Activated CD4-positive, alpha-beta T cell treated with anti-CD3 and anti-CD28 coated beads for 36 hours (primary cell): ENCODE results near the gene PSMB4. TPM values are rescaled to one million over a fixed set of nuclear protein-coding genes. Genes with fewer than 3 reads are reported as not detected.
A peak's percentile ranks its signal among the peaks of the same experiment; 100 is the strongest.
"Not testable (repeated sequence)": the region's sequence is repeated elsewhere in the genome, so short reads cannot be mapped to it uniquely, and the experiment has no call there.

ENCODE experiments used
- ATAC-seq: fragments of 200-7000 bp; cut with Tn5 transposase; one replicate; pipeline ENCODE4 v1.10.0; 2021; ENCODE audit warnings: mild to moderate bottlenecking, moderate library complexity
- CTCF ChIA-PET: fragments of 350-600 bp; sonication (Branson Sonifier 250); formaldehyde crosslinking; loops from one replicate; lab custom pipeline; 2021; ENCODE audit warnings: antibody characterized with exemption; lab: Charles Lee
- POLR2A ChIA-PET: fragments of 350-600 bp; sonication (Branson Sonifier 250); formaldehyde crosslinking; loops from one replicate; lab custom pipeline; 2021; ENCODE audit warnings: antibody characterized with exemption, inconsistent platforms; lab: Charles Lee
- DNase-seq: peaks from one replicate; pipeline ENCODE4 v3.0.0-alpha.2; 2020
- H3K27ac Mint-ChIP-seq: one replicate; pipeline ENCODE4 v1.8.0; 2021; ENCODE audit warnings: mixed read lengths
- H3K27me3 Mint-ChIP-seq: one replicate; pipeline ENCODE4 v1.8.0; 2021; ENCODE audit warnings: mixed read lengths
- H3K36me3 Mint-ChIP-seq: one replicate; pipeline ENCODE4 v1.8.0; 2021; ENCODE audit warnings: low read depth, mixed read lengths
- H3K4me1 Mint-ChIP-seq: one replicate; pipeline ENCODE4 v1.8.0; 2021; ENCODE audit warnings: mixed read lengths
- H3K4me3 Mint-ChIP-seq: one replicate; pipeline ENCODE4 v1.8.0; 2021; ENCODE audit warnings: mild to moderate bottlenecking, moderate library complexity, mixed read lengths
- H3K9me3 Mint-ChIP-seq: one replicate; pipeline ENCODE4 v1.8.0; 2021; ENCODE audit warnings: low read depth, mixed read lengths
- intact Hi-C, 2 experiments: fragments of 100-400 bp; cut with DNase I in 1 of 2; cut with micrococcal nuclease in 1 of 2; formaldehyde crosslinking; loops; one replicate each; pipeline versions ENCODE4 v1.14.2 to v1.15.1; 2022 to 2024; cut with DNase I, micrococcal nuclease
- total RNA-seq, 2 experiments: library from RNA; stranded (reverse); gene quantifications; one replicate each; pipeline ENCODE4 v1.2.3, GENCODE V29; 2021

PSMB4 gene
- total RNA-seq, 2 experiments from 2014 or later = 315 to 351 TPM

GRCh38 chr1:151408891-151409290, 9.5 kb downstream of the PSMB4 start:
- no peak overlapping the region for H3K4me3 Mint-ChIP-seq
- H3K27me3 Mint-ChIP-seq = no peaks in the 10 kb centered on the region
- ChIA-PET CTCF (no interaction called here), POLR2A (no interaction called here)
- DNase-seq (no peak), ATAC-seq (no peak)
- H3K36me3 Mint-ChIP-seq = peaks cover 49% of the 10 kb centered on the region
- no peaks in the 10 kb centered on the region for H3K9me3 Mint-ChIP-seq
- H3K27ac Mint-ChIP-seq = peak overlapping the region; percentile 1
- intact Hi-C loops = no loop called here
- no peaks in the 10 kb centered on the region for H3K4me1 Mint-ChIP-seq

- intact Hi-C loops = no loop called here
- Mint-ChIP-seq H3K4me1 (no peaks in the 10 kb centered on the region), H3K9me3 (no peaks in the 10 kb centered on the region), H3K27me3 (no peaks in the 10 kb centered on the region), H3K27ac (no peak overlapping the region), H3K4me3 (no peak overlapping the region), H3K36me3 (peaks cover 48% of the 10 kb centered on the region)
- no peak for DNase-seq
- CTCF ChIA-PET = interaction anchor here (0.8 to 1.1 kb wide), 2 partner anchors 9 to 19 kb away, joined by 3 to 5 read pairs; no protein-coding TSS in a partner anchor
- no peak for ATAC-seq
- POLR2A ChIA-PET = no interaction called here
Measured at GRCh38 chr1:151411884-151412283, 12.5 kb downstream of the PSMB4 start.

DNA sequence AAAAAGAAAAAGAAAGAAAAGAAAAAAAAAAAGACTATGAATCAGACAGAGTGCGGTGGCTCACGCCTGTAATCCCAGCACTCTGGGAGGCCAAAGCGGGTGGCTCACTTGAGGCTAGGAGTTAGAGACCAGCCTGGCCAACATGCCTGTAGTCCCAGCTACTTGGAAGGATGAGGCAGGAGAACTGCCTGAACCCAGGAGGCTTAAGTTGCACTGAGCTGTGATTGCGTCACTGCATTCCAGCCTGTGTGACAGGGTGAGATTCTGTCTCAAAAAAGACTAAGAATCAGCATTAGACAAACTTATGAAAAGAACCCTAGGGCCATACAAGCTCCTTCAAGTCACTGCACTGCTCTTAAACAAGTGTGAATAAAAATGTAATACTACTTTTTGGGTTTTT, 16.9 kb downstream of the PSMB4 start:
- no peaks in the 10 kb centered on the region for H3K9me3 Mint-ChIP-seq
- DNase-seq (no peak), ATAC-seq (no peak)
- ChIA-PET CTCF (interaction anchor here (0.5 to 1.5 kb wide), 3 partner anchors 115 to 164 kb away, joined by 3 to 4 read pairs (median 3); no protein-coding TSS in a partner anchor), POLR2A (interaction anchor here (0.6 to 0.7 kb wide), 2 partner anchors 59 to 201 kb away, joined by 3 to 9 read pairs; no protein-coding TSS in a partner anchor)
- no peak overlapping the region for H3K4me3 Mint-ChIP-seq
- H3K27ac Mint-ChIP-seq = no peak overlapping the region
- no peaks in the 10 kb centered on the region for H3K4me1 Mint-ChIP-seq
- intact Hi-C loops = no loop called here
- H3K27me3 Mint-ChIP-seq = no peaks in the 10 kb centered on the region
- peaks cover 35% of the 10 kb centered on the region for H3K36me3 Mint-ChIP-seq

- no peak overlapping the region for H3K4me3 Mint-ChIP-seq
- peaks cover 32% of the 10 kb centered on the region for H3K36me3 Mint-ChIP-seq
- POLR2A ChIA-PET = no interaction called here
- CTCF ChIA-PET = interaction anchor here (0.6 to 1.5 kb wide), 4 partner anchors 15 to 176 kb away, joined by 3 to 5 read pairs (median 4); no protein-coding TSS in a partner anchor
- H3K4me1 Mint-ChIP-seq = no peaks in the 10 kb centered on the region
- intact Hi-C loops = no loop called here
- peak overlapping the region; percentile 77 for H3K27ac Mint-ChIP-seq
- DNase-seq = no peak
- no peaks in the 10 kb centered on the region for H3K27me3 Mint-ChIP-seq
- no peaks in the 10 kb centered on the region for H3K9me3 Mint-ChIP-seq
- no peak for ATAC-seq
Measured at GRCh38 chr1:151418081-151418480, 18.7 kb downstream of the PSMB4 start.

DNA sequence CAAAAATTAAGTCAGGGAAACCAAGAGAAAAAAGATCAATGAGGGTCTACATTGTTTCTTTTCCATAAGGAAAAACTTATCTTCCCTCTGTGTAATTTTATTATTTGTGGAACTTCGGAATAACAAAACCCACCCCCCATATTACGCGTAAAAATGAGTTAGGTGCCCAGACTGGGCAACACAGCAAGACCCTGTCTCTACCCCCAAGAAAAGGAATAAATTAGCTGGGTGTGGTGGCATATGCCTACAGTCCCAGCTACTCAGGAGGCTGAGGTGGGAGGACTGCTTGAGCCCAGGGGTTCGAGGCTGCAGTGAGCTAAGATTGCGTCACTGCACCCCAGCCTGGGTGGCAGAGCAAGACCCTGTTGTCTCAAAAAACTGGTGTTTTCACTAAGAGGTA, 20.4 kb downstream of the PSMB4 start:
- Mint-ChIP-seq H3K4me3 (no peak overlapping the region), H3K9me3 (no peaks in the 10 kb centered on the region), H3K27me3 (no peaks in the 10 kb centered on the region), H3K36me3 (peaks cover 43% of the 10 kb centered on the region), H3K27ac (no peak overlapping the region), H3K4me1 (no peaks in the 10 kb centered on the region)
- no peak for ATAC-seq
- ChIA-PET POLR2A (interaction anchor here (1.1 kb wide), 1 partner anchor 18 kb away, joined by 3 read pairs; no protein-coding TSS in a partner anchor), CTCF (interaction anchor here (1.5 kb wide), 1 partner anchor 64 kb away, joined by 4 read pairs; no protein-coding TSS in a partner anchor)
- intact Hi-C loops = no loop called here
- no peak for DNase-seq

GRCh38 chr1:151425103-151425502, 25.7 kb downstream of the PSMB4 start:
- DNase-seq (no peak), ATAC-seq (no peak)
- intact Hi-C loops = no loop called here
- no peak overlapping the region for H3K4me3 Mint-ChIP-seq
- no peaks in the 10 kb centered on the region for H3K9me3 Mint-ChIP-seq
- POLR2A ChIA-PET = no interaction called here
- peaks cover under 1% of the 10 kb centered on the region for H3K4me1 Mint-ChIP-seq
- no peak overlapping the region for H3K27ac Mint-ChIP-seq
- peaks cover 49% of the 10 kb centered on the region for H3K36me3 Mint-ChIP-seq
- CTCF ChIA-PET = interaction anchor here (0.6 to 1.1 kb wide), 2 partner anchors 111 to 970 kb away, joined by 3 read pairs; no protein-coding TSS in a partner anchor
- H3K27me3 Mint-ChIP-seq = no peaks in the 10 kb centered on the region

DNA sequence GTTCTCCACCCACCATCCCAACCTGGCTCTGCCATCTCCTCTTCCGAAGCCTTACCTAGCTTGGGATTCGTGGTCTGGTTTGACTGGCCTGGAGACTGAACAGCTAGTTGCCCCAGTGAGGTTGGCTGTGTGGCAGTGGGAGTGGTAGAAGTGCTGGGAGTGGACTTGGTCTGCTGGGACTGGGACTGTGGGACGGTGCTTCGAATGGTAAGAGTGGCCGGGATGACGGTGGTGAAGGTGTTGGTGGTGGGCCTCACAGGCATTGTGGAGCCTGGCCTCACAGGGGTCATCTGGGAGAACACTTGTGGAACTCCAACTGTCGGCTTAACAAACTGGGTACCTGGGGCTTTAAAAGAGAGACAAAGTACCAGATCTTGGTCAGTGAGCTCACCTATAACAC, 28.7 kb downstream of the PSMB4 start:
- CTCF ChIA-PET = interaction anchor here (1.0 kb wide), 1 partner anchor 166 kb away, joined by 3 read pairs; no protein-coding TSS in a partner anchor
- intact Hi-C loops = no loop called here
- H3K27me3 Mint-ChIP-seq = no peaks in the 10 kb centered on the region
- DNase-seq (no peak), ATAC-seq (no peak)
- POLR2A ChIA-PET = no interaction called here
- H3K36me3 Mint-ChIP-seq = peaks cover 44% of the 10 kb centered on the region
- H3K4me3 Mint-ChIP-seq = no peak overlapping the region
- no peak overlapping the region for H3K27ac Mint-ChIP-seq
- H3K4me1 Mint-ChIP-seq = peaks cover 2% of the 10 kb centered on the region
- H3K9me3 Mint-ChIP-seq = no peaks in the 10 kb centered on the region

DNA sequence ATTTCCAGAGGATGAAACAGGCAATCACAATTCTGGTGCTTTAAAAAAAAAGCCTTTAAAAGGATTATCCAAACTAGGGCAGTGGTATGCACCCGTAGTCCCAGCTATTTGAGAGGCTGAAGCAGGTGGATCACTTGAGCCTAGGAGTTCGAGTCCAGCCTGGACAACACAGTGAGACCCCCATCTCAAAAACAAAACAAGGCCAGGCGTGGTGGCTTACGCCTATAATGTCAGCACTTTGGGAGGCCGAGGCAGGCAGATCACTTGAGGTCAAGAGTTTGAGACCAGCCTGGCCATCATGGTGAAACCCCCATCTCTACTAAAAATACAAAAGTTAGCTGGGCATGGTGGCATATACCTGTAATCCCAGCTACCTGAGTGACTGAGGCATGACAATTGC, 34.5 kb downstream of the PSMB4 start:
- H3K4me3 Mint-ChIP-seq, H3K27ac Mint-ChIP-seq, H3K27me3 Mint-ChIP-seq, DNase-seq, H3K9me3 Mint-ChIP-seq, ATAC-seq, POLR2A ChIA-PET, intact Hi-C loops: not testable (repeated sequence)
- peaks cover 21% of the 10 kb centered on the region for H3K36me3 Mint-ChIP-seq
- H3K4me1 Mint-ChIP-seq = peaks cover 32% of the 10 kb centered on the region
- CTCF ChIA-PET = interaction anchor here (0.6 to 0.7 kb wide), 2 partner anchors 33 to 428 kb away, joined by 3 read pairs; no protein-coding TSS in a partner anchor

DNA sequence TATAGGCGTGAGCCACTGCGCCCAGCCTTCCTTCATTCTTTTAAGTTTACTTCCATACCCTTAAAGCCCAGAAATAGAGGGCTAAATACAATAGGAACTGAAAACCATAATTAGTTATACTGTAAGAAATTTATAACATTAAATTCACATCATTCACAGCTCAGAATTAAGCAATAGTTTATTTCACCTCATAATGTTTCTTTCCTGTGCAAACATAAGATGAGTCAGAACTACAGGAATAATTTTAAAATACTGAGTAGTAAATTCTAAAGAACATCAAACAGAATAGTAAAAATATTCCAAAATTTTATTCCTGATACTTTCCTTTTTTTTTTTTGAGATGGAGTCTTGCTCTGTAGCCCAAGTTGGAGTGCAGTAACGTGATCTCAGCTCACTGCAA, 35.8 kb downstream of the PSMB4 start:
- intact Hi-C loops = no loop called here
- Mint-ChIP-seq H3K4me3 (no peak overlapping the region), H3K9me3 (no peaks in the 10 kb centered on the region), H3K4me1 (peaks cover 41% of the 10 kb centered on the region), H3K27ac (no peak overlapping the region), H3K27me3 (no peaks in the 10 kb centered on the region), H3K36me3 (peaks cover 18% of the 10 kb centered on the region)
- POLR2A ChIA-PET = interaction anchor here (0.5 kb wide), 1 partner anchor 30 kb away, joined by 4 read pairs; no protein-coding TSS in a partner anchor
- DNase-seq = no peak
- CTCF ChIA-PET = interaction anchor here (0.6 to 1.4 kb wide), 5 partner anchors 10 to 351 kb away, joined by 3 to 8 read pairs (median 3); no protein-coding TSS in a partner anchor
- no peak for ATAC-seq

GRCh38 chr1:151436985-151437384, 37.6 kb downstream of the PSMB4 start:
- intact Hi-C loops = no loop called here
- Mint-ChIP-seq H3K36me3 (peaks cover 29% of the 10 kb centered on the region), H3K9me3 (no peaks in the 10 kb centered on the region), H3K27me3 (no peaks in the 10 kb centered on the region), H3K4me1 (peaks cover 53% of the 10 kb centered on the region), H3K4me3 (no peak overlapping the region), H3K27ac (no peak overlapping the region)
- no peak for ATAC-seq
- ChIA-PET CTCF (interaction anchor here (1.2 kb wide), 1 partner anchor 16 kb away, joined by 3 read pairs; no protein-coding TSS in a partner anchor), POLR2A (no interaction called here)
- DNase-seq = no peak

DNA sequence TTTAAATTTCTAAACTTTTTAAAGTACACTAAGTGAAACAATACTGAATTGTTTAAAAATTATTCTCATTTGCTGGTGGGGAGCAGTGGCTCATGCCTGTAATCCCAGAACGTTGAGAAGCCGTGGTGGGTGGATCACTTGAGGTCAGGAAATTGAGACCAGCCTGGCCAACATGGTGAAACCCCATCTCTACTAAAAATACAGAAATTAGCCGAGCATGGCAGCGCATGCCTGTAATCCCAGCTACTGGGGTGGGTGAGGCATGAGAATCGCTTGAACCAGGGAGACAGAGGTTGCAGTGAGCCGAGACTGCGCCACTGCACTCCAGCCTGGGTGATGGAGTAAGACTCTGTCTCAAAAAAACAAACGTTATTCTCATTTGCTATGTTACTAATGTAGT, 38.0 kb downstream of the PSMB4 start:
- H3K27me3 Mint-ChIP-seq, intact Hi-C loops, H3K4me3 Mint-ChIP-seq, H3K27ac Mint-ChIP-seq, POLR2A ChIA-PET, ATAC-seq, DNase-seq, H3K9me3 Mint-ChIP-seq: not testable (repeated sequence)
- peaks cover 29% of the 10 kb centered on the region for H3K36me3 Mint-ChIP-seq
- H3K4me1 Mint-ChIP-seq = peaks cover 53% of the 10 kb centered on the region
- CTCF ChIA-PET = interaction anchor here (1.2 kb wide), 1 partner anchor 16 kb away, joined by 3 read pairs; no protein-coding TSS in a partner anchor
